ENCODE measurements around the gene MEGF9. TPM values are rescaled to one million over a fixed set of nuclear protein-coding genes. Genes with fewer than 3 reads are reported as not detected.
A peak's percentile ranks its signal among the peaks of the same experiment; 100 is the strongest.

Gene MEGF9
- total RNA-seq, 1 donor from 2014 or later, result 4.7 TPM

GRCh38 chr9:120712539-120713031, 1.7 kb downstream of the MEGF9 start:
- TF ChIP-seq, protein P1, sequence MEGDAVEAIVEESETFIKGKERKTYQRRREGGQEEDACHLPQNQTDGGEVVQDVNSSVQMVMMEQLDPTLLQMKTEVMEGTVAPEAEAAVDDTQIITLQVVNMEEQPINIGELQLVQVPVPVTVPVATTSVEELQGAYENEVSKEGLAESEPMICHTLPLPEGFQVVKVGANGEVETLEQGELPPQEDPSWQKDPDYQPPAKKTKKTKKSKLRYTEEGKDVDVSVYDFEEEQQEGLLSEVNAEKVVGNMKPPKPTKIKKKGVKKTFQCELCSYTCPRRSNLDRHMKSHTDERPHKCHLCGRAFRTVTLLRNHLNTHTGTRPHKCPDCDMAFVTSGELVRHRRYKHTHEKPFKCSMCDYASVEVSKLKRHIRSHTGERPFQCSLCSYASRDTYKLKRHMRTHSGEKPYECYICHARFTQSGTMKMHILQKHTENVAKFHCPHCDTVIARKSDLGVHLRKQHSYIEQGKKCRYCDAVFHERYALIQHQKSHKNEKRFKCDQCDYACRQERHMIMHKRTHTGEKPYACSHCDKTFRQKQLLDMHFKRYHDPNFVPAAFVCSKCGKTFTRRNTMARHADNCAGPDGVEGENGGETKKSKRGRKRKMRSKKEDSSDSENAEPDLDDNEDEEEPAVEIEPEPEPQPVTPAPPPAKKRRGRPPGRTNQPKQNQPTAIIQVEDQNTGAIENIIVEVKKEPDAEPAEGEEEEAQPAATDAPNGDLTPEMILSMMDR (IDR thresholded peaks at IDR 0.05; ENCODE audit: insufficient read depth, low read length, severe bottlenecking), result no peak
- no peak for FAIRE-seq
- no peaks in the 10 kb centered on the region for H3K36me3 ChIP-seq (ENCODE audit: control insufficient read depth, insufficient read depth, low read length)
- peak overlapping the region; percentile 92 for H3K4me3 ChIP-seq (ENCODE audit: low read depth, low read length)
- H3K27me3 ChIP-seq (ENCODE audit: control insufficient read depth, insufficient read depth, low read length), result no peaks in the 10 kb centered on the region
- no peak for DNase-seq (ENCODE audit: low read depth)

GRCh38 chr9:120711841-120712538, 2.3 kb downstream of the MEGF9 start:
- TF ChIP-seq, protein P1 (IDR thresholded peaks at IDR 0.05; ENCODE audit: insufficient read depth, low read length, severe bottlenecking), result no peak
- FAIRE-seq, result no peak
- Histone ChIP-seq H3K27me3 (ENCODE audit: control insufficient read depth, insufficient read depth, low read length) (no peaks in the 10 kb centered on the region), H3K4me3 (ENCODE audit: low read depth, low read length) (peak overlapping the region; percentile 92), H3K36me3 (ENCODE audit: control insufficient read depth, insufficient read depth, low read length) (no peaks in the 10 kb centered on the region)
- peak; percentile 50 for DNase-seq (ENCODE audit: low read depth)

DNA sequence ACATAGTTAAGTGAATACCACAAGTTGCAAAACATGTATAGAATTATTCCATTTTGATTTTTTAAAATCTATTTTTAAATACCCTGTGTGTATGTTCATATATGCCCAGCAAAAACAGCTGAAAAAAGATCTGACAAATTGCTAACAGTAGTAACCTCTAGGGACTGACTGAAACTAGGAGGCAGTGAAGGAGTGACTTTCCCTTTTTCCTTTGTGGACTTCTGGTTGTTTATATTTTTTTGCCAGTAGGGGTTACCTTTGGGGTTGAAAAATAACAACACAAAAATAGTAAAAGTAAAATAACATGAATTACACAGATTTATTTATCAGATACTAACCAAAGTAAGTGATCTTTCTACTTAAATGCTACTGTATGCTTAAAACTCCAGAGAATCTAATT, 2.9 kb downstream of the MEGF9 start:
- TF ChIP-seq, protein P1 (IDR thresholded peaks at IDR 0.05; ENCODE audit: insufficient read depth, low read length, severe bottlenecking), result no peak
- Histone ChIP-seq H3K27me3 (ENCODE audit: control insufficient read depth, insufficient read depth, low read length) (no peaks in the 10 kb centered on the region), H3K36me3 (ENCODE audit: control insufficient read depth, insufficient read depth, low read length) (no peaks in the 10 kb centered on the region), H3K4me3 (ENCODE audit: low read depth, low read length) (no peak overlapping the region)
- FAIRE-seq (no peak), DNase-seq (ENCODE audit: low read depth) (no peak)

GRCh38 chr9:120710110-120710981, 3.9 kb downstream of the MEGF9 start:
- H3K27me3 ChIP-seq (ENCODE audit: control insufficient read depth, insufficient read depth, low read length), result no peaks in the 10 kb centered on the region
- H3K36me3 ChIP-seq (ENCODE audit: control insufficient read depth, insufficient read depth, low read length), result no peaks in the 10 kb centered on the region
- FAIRE-seq (no peak), DNase-seq (ENCODE audit: low read depth) (no peak)
- TF ChIP-seq, protein P1 (IDR thresholded peaks at IDR 0.05; ENCODE audit: insufficient read depth, low read length, severe bottlenecking), result no peak
- H3K4me3 ChIP-seq (ENCODE audit: low read depth, low read length), result no peak overlapping the region

- Histone ChIP-seq H3K27me3 (ENCODE audit: control insufficient read depth, insufficient read depth, low read length) (no peaks in the 10 kb centered on the region), H3K4me3 (ENCODE audit: low read depth, low read length) (no peak overlapping the region), H3K36me3 (ENCODE audit: control insufficient read depth, insufficient read depth, low read length) (no peaks in the 10 kb centered on the region)
- TF ChIP-seq, protein P1 (IDR thresholded peaks at IDR 0.05; ENCODE audit: insufficient read depth, low read length, severe bottlenecking), result no peak
- no peak for FAIRE-seq
- DNase-seq (ENCODE audit: low read depth), result peak; percentile 92
Measured at GRCh38 chr9:120708526-120709224, 5.6 kb downstream of the MEGF9 start.

All from bronchial epithelial cell (primary cell).